PC-9 (cell line): Measurements from ENCODE around the gene NCKAP1. TPM values are rescaled to one million over a fixed set of nuclear protein-coding genes. Genes with fewer than 3 reads are reported as not detected.

ENCODE experiments used
- BruUV-seq: library from RNA; stranded (reverse); fragments of 400-500 nt; replicated peaks from 2 replicates; lab custom pipeline; 2021; lab: Mats Ljungman, UMichigan
- CTCF ChIA-PET: fragments of 300-600 bp; sonication (Branson Sonifier 250); formaldehyde crosslinking; loops from one replicate; lab custom pipeline; 2022; ENCODE audit warnings: antibody characterized with exemption; lab: Charles Lee
- POLR2A ChIA-PET: fragments of 300-600 bp; sonication (Branson Sonifier 250); formaldehyde crosslinking; loops from one replicate; lab custom pipeline; 2022; ENCODE audit warnings: antibody characterized with exemption; ENCODE audit not compliant: unreplicated experiment; lab: Charles Lee
- DNase-seq, 2 experiments: peaks; one replicate each; pipeline versions ENCODE4 v3.0.0 to v3.0.0-alpha.2; 2015 to 2022; ENCODE audit warnings: mixed read lengths in 1 of 2
- H2AFZ ChIP-seq: fragments of 200-600 bp; sonication (generic); 2 replicates; pipeline ENCODE4 v1.8.1; 2017; ENCODE audit warnings: antibody characterized with exemption
- H3F3A ChIP-seq: fragments of 200-600 bp; sonication (generic); 2 replicates; pipeline ENCODE4 v1.8.1; 2017; ENCODE audit warnings: antibody characterized with exemption, mild to moderate bottlenecking, low read depth; ENCODE audit not compliant: insufficient read depth
- H3K27ac ChIP-seq: fragments of 200-600 bp; sonication (generic); 2 replicates; pipeline ENCODE4 v1.6.1; 2016; ENCODE audit warnings: mixed run types
- H3K27me3 ChIP-seq: fragments of 200-600 bp; sonication (generic); 2 replicates; pipeline ENCODE4 v1.6.1; 2016; ENCODE audit warnings: low read depth, mixed run types; ENCODE audit not compliant: insufficient read depth
- H3K36me3 ChIP-seq: fragments of 200-600 bp; sonication (generic); 2 replicates; pipeline ENCODE4 v1.6.1; 2016; ENCODE audit warnings: low read depth, mixed run types
- H3K4me1 ChIP-seq: fragments of 200-600 bp; sonication (generic); replicated peaks from 2 replicates; pipeline ENCODE4 v1.6.1; 2016; ENCODE audit warnings: mixed run types; ENCODE audit not compliant: insufficient read depth
- H3K4me2 ChIP-seq: fragments of 200-600 bp; sonication (generic); 2 replicates; pipeline ENCODE4 v1.6.1; 2017; ENCODE audit warnings: mixed run types
- H3K4me3 ChIP-seq: fragments of 200-600 bp; sonication (generic); 2 replicates; pipeline ENCODE4 v1.6.1; 2016; ENCODE audit warnings: mixed run types
- H3K79me2 ChIP-seq: fragments of 200-600 bp; sonication (generic); 2 replicates; pipeline ENCODE4 v1.6.1; 2017; ENCODE audit warnings: low read depth, mixed run types
- H3K9me2 ChIP-seq: fragments of 200-600 bp; sonication (generic); 2 replicates; pipeline ENCODE4 v1.8.1; 2017; ENCODE audit warnings: mild to moderate bottlenecking; ENCODE audit not compliant: insufficient read depth
- H3K9me3 ChIP-seq: fragments of 200-600 bp; sonication (generic); 2 replicates; pipeline ENCODE4 v1.8.1; 2016; ENCODE audit warnings: low read depth; ENCODE audit not compliant: insufficient read depth
- H4K20me1 ChIP-seq: fragments of 200-600 bp; sonication (generic); 2 replicates; pipeline ENCODE4 v1.8.1; 2017; ENCODE audit not compliant: insufficient read depth
- EZH2 ChIP-seq: fragments of 200-600 bp; sonication (generic); IDR thresholded peaks from 2 replicates; pipeline ENCODE4 v1.8.0; 2017; ENCODE audit warnings: antibody characterized with exemption, low read depth
- intact Hi-C: fragments of 100-400 bp; cut with micrococcal nuclease; formaldehyde crosslinking; loops from one replicate; pipeline ENCODE4 v1.10.0; 2022; ENCODE audit not compliant: unreplicated experiment
- total RNA-seq: library from RNA; stranded (reverse); gene quantifications from 2 replicates; pipeline ENCODE4 v1.2.3, GENCODE V29; 2021
- TF ChIP-seq, protein P1 (sequence below): fragments of 200-600 bp; sonication (generic); conservative IDR thresholded peaks from 2 replicates; pipeline ENCODE4 v1.6.1; 2017; ENCODE audit warnings: mixed run types, antibody characterized with exemption, mild to moderate bottlenecking, moderate library complexity

The NCKAP1 gene
- total RNA-seq, 1 experiment from 2014 or later, result 308 TPM

GRCh38 chr2:182863642-182864041 lies 174.6 kb downstream of the NCKAP1 start:
- ChIA-PET POLR2A (no interaction called here), CTCF (no interaction called here)
- no peaks in the 10 kb centered on the region for H4K20me1 ChIP-seq
- no peaks in the 10 kb centered on the region for H3K9me3 ChIP-seq
- H3K27me3 ChIP-seq, result no peaks in the 10 kb centered on the region
- no peak overlapping the region for H3K27ac ChIP-seq
- H3K36me3 ChIP-seq, result no peaks in the 10 kb centered on the region
- no peak overlapping the region for H3K4me2 ChIP-seq
- no TSS peak for BruUV-seq
- no peaks in the 10 kb centered on the region for H3K79me2 ChIP-seq
- H2AFZ ChIP-seq, result no peak overlapping the region
- H3F3A ChIP-seq, result no peaks in the 10 kb centered on the region
- H3K4me1 ChIP-seq, result no peaks in the 10 kb centered on the region
- H3K4me3 ChIP-seq, result no peak overlapping the region
- no peak for TF ChIP-seq EZH2
- TF ChIP-seq, protein P1, sequence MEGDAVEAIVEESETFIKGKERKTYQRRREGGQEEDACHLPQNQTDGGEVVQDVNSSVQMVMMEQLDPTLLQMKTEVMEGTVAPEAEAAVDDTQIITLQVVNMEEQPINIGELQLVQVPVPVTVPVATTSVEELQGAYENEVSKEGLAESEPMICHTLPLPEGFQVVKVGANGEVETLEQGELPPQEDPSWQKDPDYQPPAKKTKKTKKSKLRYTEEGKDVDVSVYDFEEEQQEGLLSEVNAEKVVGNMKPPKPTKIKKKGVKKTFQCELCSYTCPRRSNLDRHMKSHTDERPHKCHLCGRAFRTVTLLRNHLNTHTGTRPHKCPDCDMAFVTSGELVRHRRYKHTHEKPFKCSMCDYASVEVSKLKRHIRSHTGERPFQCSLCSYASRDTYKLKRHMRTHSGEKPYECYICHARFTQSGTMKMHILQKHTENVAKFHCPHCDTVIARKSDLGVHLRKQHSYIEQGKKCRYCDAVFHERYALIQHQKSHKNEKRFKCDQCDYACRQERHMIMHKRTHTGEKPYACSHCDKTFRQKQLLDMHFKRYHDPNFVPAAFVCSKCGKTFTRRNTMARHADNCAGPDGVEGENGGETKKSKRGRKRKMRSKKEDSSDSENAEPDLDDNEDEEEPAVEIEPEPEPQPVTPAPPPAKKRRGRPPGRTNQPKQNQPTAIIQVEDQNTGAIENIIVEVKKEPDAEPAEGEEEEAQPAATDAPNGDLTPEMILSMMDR, result no peak
- DNase-seq, result no peak
- intact Hi-C loops, result no loop called here
- H3K9me2 ChIP-seq, result no peaks in the 10 kb centered on the region

GRCh38 chr2:182862091-182862490 lies 176.2 kb downstream of the NCKAP1 start:
- POLR2A ChIA-PET, result interaction anchor here (0.7 kb wide), 1 partner anchor 17 kb away, joined by 4 read pairs; no protein-coding TSS in a partner anchor
- BruUV-seq, result no TSS peak
- no peak overlapping the region for H3K4me3 ChIP-seq
- no peaks in the 10 kb centered on the region for H3K9me2 ChIP-seq
- H3K9me3 ChIP-seq, result no peaks in the 10 kb centered on the region
- H3K4me1 ChIP-seq, result no peaks in the 10 kb centered on the region
- intact Hi-C loops, result no loop called here
- no peaks in the 10 kb centered on the region for H4K20me1 ChIP-seq
- H3K27me3 ChIP-seq, result no peaks in the 10 kb centered on the region
- H3K79me2 ChIP-seq, result no peaks in the 10 kb centered on the region
- no peak overlapping the region; the same call in 1 of the 2 replicates for H2AFZ ChIP-seq
- no peak for TF ChIP-seq EZH2
- TF ChIP-seq, protein P1, result no peak
- no peak overlapping the region for H3K27ac ChIP-seq
- no peak overlapping the region for H3K4me2 ChIP-seq
- no peak for DNase-seq
- H3K36me3 ChIP-seq, result no peaks in the 10 kb centered on the region
- CTCF ChIA-PET, result interaction anchor here (0.5 kb wide), 1 partner anchor 77 kb away, joined by 3 read pairs; no protein-coding TSS in a partner anchor
- no peaks in the 10 kb centered on the region for H3F3A ChIP-seq

DNA sequence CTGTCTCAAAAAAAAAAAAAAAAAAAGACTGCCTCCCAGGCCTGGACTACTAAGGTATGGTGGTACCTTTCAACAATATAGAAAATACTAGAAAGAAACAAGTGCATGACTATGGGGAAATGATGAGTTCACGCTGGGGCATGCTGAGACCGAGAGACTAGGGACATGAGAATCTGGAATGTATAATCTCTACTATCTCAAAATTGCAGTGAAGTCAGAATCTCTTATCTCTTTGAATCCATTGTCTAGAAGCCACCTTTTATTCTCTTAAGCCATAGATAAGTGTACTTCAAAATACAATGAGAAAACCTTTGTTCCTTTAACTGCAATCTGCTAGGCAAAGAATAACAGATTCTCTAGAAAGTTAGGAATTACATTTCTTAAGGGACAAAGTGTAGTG lies 177.4 kb downstream of the NCKAP1 start:
- no peaks in the 10 kb centered on the region for H4K20me1 ChIP-seq
- H3K9me3 ChIP-seq, result no peaks in the 10 kb centered on the region
- H3K4me3 ChIP-seq, result no peak overlapping the region
- ChIA-PET CTCF (no interaction called here), POLR2A (interaction anchor here (0.6 kb wide), 1 partner anchor 20 kb away, joined by 5 read pairs; no protein-coding TSS in a partner anchor)
- no TSS peak for BruUV-seq
- DNase-seq, result no peak
- H3K36me3 ChIP-seq, result no peaks in the 10 kb centered on the region
- TF ChIP-seq, protein P1, result no peak
- intact Hi-C loops, result no loop called here
- no peak overlapping the region for H3K27ac ChIP-seq
- no peak overlapping the region for H3K4me2 ChIP-seq
- no peaks in the 10 kb centered on the region for H3K4me1 ChIP-seq
- H3F3A ChIP-seq, result no peaks in the 10 kb centered on the region
- H3K27me3 ChIP-seq, result no peaks in the 10 kb centered on the region
- H3K79me2 ChIP-seq, result no peaks in the 10 kb centered on the region
- H3K9me2 ChIP-seq, result no peaks in the 10 kb centered on the region
- no peak overlapping the region for H2AFZ ChIP-seq

Other genes with a start within 250 kb of the NCKAP1 start
- gene FRZB, start 171.8 kb downstream of the NCKAP1 start, total RNA-seq, result 0.15 TPM in 2 replicates
- 6.2 and 8.6 TPM in 2 replicates for gene DUSP19, start 40.3 kb upstream of the NCKAP1 start, total RNA-seq
- gene NUP35, start 86.0 kb upstream of the NCKAP1 start, total RNA-seq, result 27.0 and 35.5 TPM in 2 replicates